SJSA1 (cell line): ENCODE results near the gene LPAR6. TPM values are rescaled to one million over a fixed set of nuclear protein-coding genes. Genes with fewer than 3 reads are reported as not detected.

Experiments
- DNase-seq, 2 experiments: peaks; one replicate each; pipeline ENCODE4 v3.0.0-alpha.2; 2015 to 2020; ENCODE audit warnings: low spot score in 2 of 2, low read depth in 1 of 2
- H3K27ac ChIP-seq: fragments of 250-450 bp; sonication (Bioruptor Pico); 2 replicates; pipeline ENCODE4 v1.5.1; 2020; ENCODE audit warnings: mild to moderate bottlenecking, moderate library complexity
- H3K27me3 ChIP-seq: fragments of 250-450 bp; sonication (Bioruptor Pico); replicated peaks from 2 replicates; pipeline ENCODE4 v1.5.1; 2020; ENCODE audit warnings: mild to moderate bottlenecking, moderate library complexity
- H3K36me3 ChIP-seq: fragments of 250-450 bp; sonication (Bioruptor Pico); 2 replicates; pipeline ENCODE4 v1.5.1; 2020; ENCODE audit warnings: mild to moderate bottlenecking
- H3K4me1 ChIP-seq: fragments of 250-450 bp; sonication (Bioruptor Pico); replicated peaks from 2 replicates; pipeline ENCODE4 v1.6.1; 2021; ENCODE audit warnings: mild to moderate bottlenecking
- H3K4me3 ChIP-seq: fragments of 250-450 bp; sonication (Bioruptor Pico); 2 replicates; pipeline ENCODE4 v1.5.1; 2020; ENCODE audit warnings: mild to moderate bottlenecking
- H3K9me3 ChIP-seq: fragments of 250-450 bp; sonication (Bioruptor Pico); replicated peaks from 2 replicates; pipeline ENCODE4 v1.5.1; 2020; ENCODE audit warnings: mild to moderate bottlenecking
- total RNA-seq: library from RNA; depleted of rRNA; stranded (reverse); fragments of >200 nt; shearing (Covaris generic); gene quantifications from 2 replicates; pipeline ENCODE4 v1.2.3, GENCODE V29; 2014

LPAR6 gene
- total RNA-seq, 1 experiment from 2014 or later, result 6.8 TPM

DNA sequence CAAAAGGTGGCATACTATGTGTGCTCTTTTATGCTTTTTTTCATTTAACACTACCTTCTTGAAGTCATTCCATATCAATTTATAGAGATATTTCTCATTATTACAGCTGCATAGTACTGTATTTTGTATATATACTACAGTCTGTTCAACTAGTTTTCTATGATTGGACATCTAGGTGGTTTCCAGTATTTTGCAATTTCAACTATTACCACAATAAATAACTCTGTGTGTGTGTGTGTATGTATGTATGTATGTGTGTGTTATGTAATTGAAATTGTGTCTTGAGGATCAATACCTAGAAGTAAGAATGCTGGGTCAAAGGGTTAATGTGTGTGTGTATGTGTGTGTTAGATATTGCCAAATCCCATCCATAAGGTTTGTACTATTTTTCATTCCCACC, 7.0 kb downstream of the LPAR6 start:
- Histone ChIP-seq H3K27me3 (no peaks in the 10 kb centered on the region), H3K4me1 (peaks cover 7% of the 10 kb centered on the region), H3K36me3 (peaks cover 6% of the 10 kb centered on the region; the same call in 1 of the 2 replicates), H3K9me3 (no peaks in the 10 kb centered on the region), H3K4me3 (no peak overlapping the region), H3K27ac (no peak overlapping the region)
- no peak for DNase-seq

- H3K27me3 ChIP-seq, result no peaks in the 10 kb centered on the region
- peaks cover 17% of the 10 kb centered on the region for H3K4me1 ChIP-seq
- no peaks in the 10 kb centered on the region for H3K36me3 ChIP-seq
- no peak overlapping the region for H3K27ac ChIP-seq
- no peaks in the 10 kb centered on the region for H3K9me3 ChIP-seq
- no peak overlapping the region for H3K4me3 ChIP-seq
- no peak for DNase-seq
These were observed 8.0 kb downstream of the LPAR6 start for GRCh38 chr13:48404952-48405351.

GRCh38 chr13:48403913-48404312, 9.0 kb downstream of the LPAR6 start:
- no peak for DNase-seq
- H3K36me3 ChIP-seq, result no peaks in the 10 kb centered on the region
- H3K4me3 ChIP-seq, result no peak overlapping the region
- H3K9me3 ChIP-seq, result no peaks in the 10 kb centered on the region
- H3K27me3 ChIP-seq, result no peaks in the 10 kb centered on the region
- no peak overlapping the region for H3K27ac ChIP-seq
- H3K4me1 ChIP-seq, result peaks cover 24% of the 10 kb centered on the region

- DNase-seq, result no peak
- no peaks in the 10 kb centered on the region for H3K36me3 ChIP-seq
- no peak overlapping the region for H3K4me3 ChIP-seq
- H3K27me3 ChIP-seq, result no peaks in the 10 kb centered on the region
- no peaks in the 10 kb centered on the region for H3K9me3 ChIP-seq
- peaks cover 24% of the 10 kb centered on the region for H3K4me1 ChIP-seq
- H3K27ac ChIP-seq, result no peak overlapping the region
These were observed 9.7 kb downstream of the LPAR6 start for GRCh38 chr13:48403151-48403631.

GRCh38 chr13:48402325-48402932, 10.5 kb downstream of the LPAR6 start:
- Histone ChIP-seq H3K4me1 (peaks cover 24% of the 10 kb centered on the region), H3K27ac (no peak overlapping the region), H3K9me3 (no peaks in the 10 kb centered on the region), H3K27me3 (no peaks in the 10 kb centered on the region), H3K36me3 (no peaks in the 10 kb centered on the region), H3K4me3 (no peak overlapping the region)
- DNase-seq, result no peak

DNA sequence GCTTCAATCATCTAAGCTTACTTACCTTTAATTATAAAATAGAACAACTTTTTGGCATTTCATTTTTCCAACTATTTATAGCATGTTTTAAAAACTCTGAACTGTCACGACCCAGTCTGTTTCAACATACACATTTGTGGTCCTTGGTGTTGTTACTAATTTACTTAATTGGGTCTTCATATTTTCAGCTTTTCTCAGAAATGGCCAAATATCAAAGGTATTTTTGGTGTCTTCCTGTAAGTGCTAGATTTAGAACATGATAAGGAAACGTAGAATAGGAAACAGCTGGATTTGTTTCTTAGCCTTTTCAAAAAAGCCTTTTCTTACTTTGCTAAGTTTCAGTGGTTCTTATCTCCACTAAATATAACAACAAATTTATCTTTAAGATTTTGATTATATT, 11.4 kb downstream of the LPAR6 start:
- Histone ChIP-seq H3K9me3 (no peaks in the 10 kb centered on the region), H3K27ac (no peak overlapping the region; the same call in none of the 2 replicates), H3K36me3 (no peaks in the 10 kb centered on the region), H3K4me3 (no peak overlapping the region), H3K4me1 (peaks cover 24% of the 10 kb centered on the region), H3K27me3 (no peaks in the 10 kb centered on the region)
- no peak for DNase-seq

DNA sequence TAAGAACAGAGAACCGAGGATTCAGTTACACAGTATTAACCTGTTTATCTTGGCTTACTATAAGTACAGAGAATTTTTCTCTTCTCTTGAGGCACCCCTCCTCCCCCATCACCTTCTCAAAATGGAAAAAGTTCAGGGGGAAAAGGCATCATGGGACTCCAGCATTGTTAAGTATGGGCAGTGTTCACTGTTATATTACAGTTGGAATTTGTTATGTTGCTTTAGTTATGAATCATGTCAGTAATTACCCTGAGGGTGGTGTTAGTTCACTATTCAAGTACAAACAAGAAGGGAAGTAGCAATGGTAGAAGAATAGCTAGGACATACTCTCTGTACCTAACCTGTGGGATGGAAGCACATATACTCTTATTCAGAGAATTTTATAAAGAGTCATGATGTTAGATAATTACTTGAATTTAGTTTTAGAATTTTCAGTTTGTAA, 12.0 kb downstream of the LPAR6 start:
- Histone ChIP-seq H3K9me3 (no peaks in the 10 kb centered on the region), H3K4me3 (no peak overlapping the region), H3K27ac (peak overlapping the region; percentile 68), H3K27me3 (no peaks in the 10 kb centered on the region), H3K4me1 (peaks cover 24% of the 10 kb centered on the region), H3K36me3 (peaks cover under 1% of the 10 kb centered on the region)
- peak in 1 of 2 experiments; percentile 52 for DNase-seq

- Histone ChIP-seq H3K4me1 (peaks cover 24% of the 10 kb centered on the region), H3K9me3 (no peaks in the 10 kb centered on the region), H3K27ac (peak overlapping the region; percentile 68), H3K27me3 (no peaks in the 10 kb centered on the region), H3K4me3 (no peak overlapping the region), H3K36me3 (peaks cover 7% of the 10 kb centered on the region)
- peak in 1 of 2 experiments; percentile 26 for DNase-seq
These were observed 12.7 kb downstream of the LPAR6 start for GRCh38 chr13:48400090-48400694.

DNA sequence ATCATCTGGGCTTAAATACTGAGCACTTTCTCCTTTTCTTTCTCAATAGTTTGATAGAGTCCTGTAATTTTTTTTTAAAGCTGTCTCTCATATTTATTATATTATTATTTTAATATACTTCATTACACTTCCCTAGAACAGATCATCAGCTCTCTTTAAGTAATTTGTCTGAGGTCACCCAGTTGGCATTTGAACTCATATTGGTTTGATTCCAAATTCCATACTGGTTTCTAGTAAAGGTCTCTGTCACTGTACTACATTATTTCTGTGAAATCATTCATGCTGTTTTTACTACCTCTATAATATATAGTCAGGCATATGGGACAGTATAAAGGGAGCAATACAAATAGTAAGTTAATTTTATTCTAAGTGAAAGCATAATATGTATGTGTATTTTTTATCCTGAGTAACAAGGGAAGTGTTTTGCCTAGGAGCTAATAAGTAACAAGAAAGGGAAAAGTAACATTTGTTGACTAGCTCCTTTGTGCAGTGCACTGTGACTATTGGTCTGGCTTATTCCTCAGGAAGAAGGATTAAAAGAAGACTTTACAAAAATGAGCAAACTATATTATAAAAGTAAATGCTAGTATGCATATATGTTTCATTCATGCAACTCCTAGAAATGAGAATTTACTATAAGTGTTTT, 14.3 kb downstream of the LPAR6 start:
- peaks cover 17% of the 10 kb centered on the region for H3K36me3 ChIP-seq
- no peaks in the 10 kb centered on the region for H3K9me3 ChIP-seq
- no peak overlapping the region for H3K27ac ChIP-seq
- H3K4me1 ChIP-seq, result peaks cover 24% of the 10 kb centered on the region
- no peak overlapping the region for H3K4me3 ChIP-seq
- DNase-seq, result no peak
- no peaks in the 10 kb centered on the region for H3K27me3 ChIP-seq

- H3K27ac ChIP-seq, result no peak overlapping the region
- no peak overlapping the region for H3K4me3 ChIP-seq
- H3K27me3 ChIP-seq, result no peaks in the 10 kb centered on the region
- H3K36me3 ChIP-seq, result peaks cover 17% of the 10 kb centered on the region
- H3K4me1 ChIP-seq, result peaks cover 24% of the 10 kb centered on the region
- no peak for DNase-seq
- H3K9me3 ChIP-seq, result no peaks in the 10 kb centered on the region
These were observed 15.2 kb downstream of the LPAR6 start for GRCh38 chr13:48397744-48398143.

DNA sequence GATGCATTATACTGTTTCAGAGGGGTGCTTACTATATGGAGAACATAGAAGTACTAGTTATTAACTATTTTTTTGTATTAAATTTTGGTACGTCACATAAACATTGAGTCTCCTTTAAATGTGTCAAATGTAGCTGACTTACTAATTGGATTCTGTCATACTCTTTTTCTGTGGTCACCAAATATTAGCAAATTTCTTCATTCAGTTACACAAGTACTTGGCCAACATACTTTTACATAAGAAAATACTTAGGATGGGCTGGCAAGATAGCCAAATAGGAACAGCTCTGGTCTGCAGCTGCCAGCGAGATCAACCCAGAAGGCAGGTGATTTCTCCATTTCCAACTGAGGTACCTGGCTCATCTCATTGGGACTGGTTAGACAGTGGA, 19.2 kb downstream of the LPAR6 start:
- DNase-seq, result no peak
- Histone ChIP-seq H3K27me3 (no peaks in the 10 kb centered on the region), H3K9me3 (no peaks in the 10 kb centered on the region), H3K36me3 (peaks cover 17% of the 10 kb centered on the region), H3K27ac (no peak overlapping the region), H3K4me3 (no peak overlapping the region), H3K4me1 (no peaks in the 10 kb centered on the region)

GRCh38 chr13:48393030-48393697, 19.7 kb downstream of the LPAR6 start:
- H3K27me3 ChIP-seq, result no peaks in the 10 kb centered on the region
- H3K27ac ChIP-seq, result no peak overlapping the region
- H3K36me3 ChIP-seq, result peaks cover 17% of the 10 kb centered on the region
- H3K9me3 ChIP-seq, result no peaks in the 10 kb centered on the region
- no peaks in the 10 kb centered on the region for H3K4me1 ChIP-seq
- no peak overlapping the region for H3K4me3 ChIP-seq
- DNase-seq, result no peak

DNA sequence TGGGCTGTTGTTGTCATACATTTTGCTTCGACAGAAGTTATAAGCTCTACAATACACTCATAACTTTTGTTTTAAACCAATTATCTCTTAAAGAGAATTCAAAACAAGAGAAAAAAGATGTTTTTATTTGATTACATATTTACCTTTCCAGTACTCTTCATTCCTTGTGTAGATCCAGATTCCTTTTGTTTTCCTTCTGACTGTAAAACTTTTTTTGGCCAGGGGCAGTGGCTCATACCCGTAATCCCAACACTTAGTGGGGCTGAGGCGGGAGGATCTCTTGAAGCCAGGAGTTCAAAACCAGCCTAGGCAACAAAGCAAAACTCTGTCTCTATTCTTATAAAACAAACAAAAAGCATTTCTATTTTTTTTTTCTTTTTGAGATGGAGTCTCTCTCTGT, 21.7 kb downstream of the LPAR6 start:
- no peak for DNase-seq
- no peaks in the 10 kb centered on the region for H3K4me1 ChIP-seq
- H3K27ac ChIP-seq, result no peak overlapping the region
- no peaks in the 10 kb centered on the region for H3K9me3 ChIP-seq
- H3K36me3 ChIP-seq, result peaks cover 17% of the 10 kb centered on the region
- no peak overlapping the region for H3K4me3 ChIP-seq
- no peaks in the 10 kb centered on the region for H3K27me3 ChIP-seq

GRCh38 chr13:48386816-48387215, 26.1 kb downstream of the LPAR6 start:
- no peaks in the 10 kb centered on the region for H3K4me1 ChIP-seq
- no peak overlapping the region for H3K27ac ChIP-seq
- no peak overlapping the region for H3K4me3 ChIP-seq
- H3K9me3 ChIP-seq, result no peaks in the 10 kb centered on the region
- H3K36me3 ChIP-seq, result peaks cover 6% of the 10 kb centered on the region; the same call in 1 of the 2 replicates
- H3K27me3 ChIP-seq, result no peaks in the 10 kb centered on the region
- DNase-seq, result no peak
